Midbrain (tissue), 1 donor: ENCODE results near the gene EOGT.

ENCODE experiments used
- DNase-seq: peaks from one replicate; lab custom pipeline; 2025; lab: John Stamatoyannopoulos, UW

The EOGT gene

DNA sequence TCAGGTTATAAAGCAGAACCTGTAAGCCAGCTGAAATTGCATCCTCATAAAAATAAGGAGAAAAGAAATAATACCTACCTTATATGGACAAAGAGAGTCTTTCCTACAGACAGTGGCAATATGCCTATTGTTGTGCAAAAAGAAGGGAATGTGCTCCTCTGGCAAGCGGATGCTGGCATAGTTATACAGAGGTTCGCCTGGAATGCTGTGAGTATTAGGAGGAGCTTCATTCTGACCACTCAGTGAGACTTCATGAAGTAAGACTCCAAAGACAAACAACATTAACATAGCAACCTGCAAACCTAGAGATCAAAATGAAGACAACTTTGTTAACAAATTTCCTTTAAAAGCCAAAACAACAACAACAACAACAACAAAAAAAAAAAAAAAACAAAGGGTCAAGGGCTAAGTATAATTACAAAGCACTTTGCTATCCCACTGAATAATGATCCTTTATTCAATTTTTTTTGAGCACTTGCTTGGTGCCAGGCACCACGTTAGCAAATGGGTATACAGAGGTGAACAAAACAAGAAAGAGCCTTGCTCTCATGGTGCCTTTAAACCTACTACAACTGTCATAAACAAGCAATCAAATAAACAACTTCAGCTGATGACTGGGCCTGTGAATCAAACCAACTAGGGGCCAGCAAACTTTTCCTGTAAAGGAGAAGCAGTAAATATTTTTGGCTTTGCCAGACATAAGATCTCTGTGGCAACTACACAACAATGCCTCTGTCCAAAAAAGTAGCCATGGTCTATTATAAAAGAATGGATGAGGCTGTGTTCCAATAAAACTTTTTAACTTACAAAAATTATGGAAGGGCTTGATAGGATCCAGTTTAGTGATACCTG, 3.7 kb downstream of the EOGT start:
- no peak for DNase-seq

DNA sequence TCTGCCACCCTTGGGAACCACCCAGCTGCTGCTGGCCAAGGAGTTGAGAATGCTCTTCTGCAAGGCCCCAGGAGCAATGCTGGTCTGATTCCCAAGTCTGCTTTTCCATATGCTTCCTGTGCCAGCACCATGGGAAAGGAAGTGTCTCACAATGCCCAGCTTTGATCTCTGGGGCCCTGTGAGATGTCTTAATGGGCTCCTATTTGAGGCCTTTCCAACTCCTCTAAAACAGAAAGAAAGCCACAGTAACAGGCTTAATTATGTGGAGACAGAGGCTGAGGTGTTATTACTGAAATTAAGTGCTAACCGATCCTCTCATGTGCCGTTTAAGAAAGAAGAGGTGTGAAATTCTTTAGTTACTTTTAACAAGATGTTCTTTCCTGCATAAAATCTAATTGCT, 4.5 kb downstream of the EOGT start:
- DNase-seq: no peak

DNA sequence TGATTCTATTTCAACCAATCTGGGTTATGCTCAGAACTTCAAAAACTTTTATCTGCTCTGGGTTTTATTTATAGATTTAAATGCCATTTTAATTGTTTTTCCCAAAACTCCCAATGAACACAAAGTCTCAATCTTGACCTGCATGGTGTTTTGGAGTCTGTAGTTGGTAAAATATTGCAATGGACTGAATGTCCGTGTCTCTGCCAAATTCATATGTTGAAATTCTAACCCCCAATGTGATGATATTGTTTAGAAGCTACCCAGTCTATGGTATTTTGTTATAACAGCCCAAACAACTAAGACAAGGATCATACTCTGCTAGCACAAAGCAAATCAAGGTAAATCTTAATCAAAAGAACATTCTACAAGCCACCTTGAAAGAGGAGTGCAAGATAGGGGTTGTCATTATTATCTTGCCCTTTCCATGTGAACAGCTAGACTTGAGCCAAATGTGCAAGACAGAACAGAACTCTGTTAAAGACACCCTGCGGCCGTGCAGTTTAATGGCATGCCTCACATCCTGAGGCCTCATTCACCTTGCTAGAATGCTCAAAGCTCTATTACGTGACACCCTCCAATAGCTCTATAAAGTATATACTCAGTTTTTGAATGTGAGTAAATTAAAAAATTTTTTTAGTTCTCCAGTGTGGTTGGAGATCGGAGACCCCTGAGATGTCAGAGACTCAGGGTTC, 7.5 kb downstream of the EOGT start:
- no peak for DNase-seq

DNA sequence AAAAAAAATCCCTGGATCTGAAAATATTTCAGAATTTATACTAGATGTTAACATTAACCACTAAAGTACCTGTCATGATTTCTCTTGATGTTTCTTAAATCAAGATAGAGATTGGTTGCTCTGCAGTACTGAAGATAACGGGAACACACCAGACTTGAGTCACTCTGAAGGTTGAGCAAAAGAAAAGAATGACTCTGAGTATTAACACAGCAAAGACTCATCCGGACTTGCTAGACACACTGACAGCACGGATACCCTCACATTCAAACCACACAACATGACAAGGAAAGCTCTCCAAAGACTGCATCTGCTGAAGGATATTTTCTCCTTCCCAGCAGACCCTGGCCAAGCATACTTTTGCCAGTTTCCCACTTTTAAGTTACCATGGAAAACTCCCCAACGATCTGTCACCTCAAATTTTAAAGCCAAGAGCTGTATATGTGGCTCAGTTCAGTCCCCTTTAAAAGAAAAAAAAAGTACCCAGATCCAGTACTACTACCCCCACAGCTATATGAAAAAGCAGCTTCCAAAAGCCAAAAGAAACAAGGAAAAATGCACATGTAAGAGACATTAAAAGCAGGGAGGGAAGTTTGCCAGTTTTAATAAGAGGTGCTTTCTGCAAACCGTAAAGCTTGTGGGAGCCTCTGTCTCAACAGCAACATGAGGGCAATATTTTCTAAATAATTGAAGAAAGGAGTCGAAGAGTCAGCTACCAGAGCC, 8.3 kb downstream of the EOGT start:
- no peak for DNase-seq

DNA sequence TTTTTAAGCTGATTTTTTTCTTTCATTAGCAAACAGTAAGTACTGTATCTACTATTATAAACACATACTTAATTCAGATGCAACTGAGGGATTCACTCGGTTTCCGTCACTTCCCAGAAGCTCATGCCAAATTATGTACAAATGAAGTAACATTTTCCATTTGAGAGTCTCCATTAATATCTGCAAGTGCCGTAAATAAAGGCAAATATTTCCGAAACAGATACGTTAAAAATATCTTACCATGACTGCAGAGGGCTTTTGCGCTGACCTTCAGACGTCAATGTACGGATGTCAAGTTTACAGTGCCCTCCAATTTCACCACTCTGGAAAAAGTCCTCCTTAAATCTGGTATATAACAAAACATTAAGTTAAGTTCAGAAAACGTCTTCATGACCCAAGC, 9.3 kb downstream of the EOGT start:
- DNase-seq: no peak

DNA sequence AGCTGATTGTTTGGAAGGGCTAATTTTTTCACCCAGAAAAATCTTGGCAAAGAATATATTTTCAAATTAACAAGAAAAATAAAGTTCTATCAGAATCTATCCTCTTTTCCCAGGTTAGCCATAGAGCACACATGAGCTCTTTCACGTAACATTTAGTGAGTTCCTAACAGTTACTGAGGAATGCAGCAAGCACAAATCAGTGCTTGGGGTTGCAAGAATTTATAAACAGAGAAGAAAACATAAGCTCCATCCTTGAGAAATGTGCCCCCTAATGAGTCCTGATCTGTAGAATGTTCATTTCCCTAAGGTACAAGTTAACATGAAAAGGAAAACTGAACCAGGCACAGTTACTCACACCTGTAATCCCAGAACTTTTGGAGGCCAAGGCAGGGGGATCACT, 13.9 kb downstream of the EOGT start:
- DNase-seq: no peak

DNA sequence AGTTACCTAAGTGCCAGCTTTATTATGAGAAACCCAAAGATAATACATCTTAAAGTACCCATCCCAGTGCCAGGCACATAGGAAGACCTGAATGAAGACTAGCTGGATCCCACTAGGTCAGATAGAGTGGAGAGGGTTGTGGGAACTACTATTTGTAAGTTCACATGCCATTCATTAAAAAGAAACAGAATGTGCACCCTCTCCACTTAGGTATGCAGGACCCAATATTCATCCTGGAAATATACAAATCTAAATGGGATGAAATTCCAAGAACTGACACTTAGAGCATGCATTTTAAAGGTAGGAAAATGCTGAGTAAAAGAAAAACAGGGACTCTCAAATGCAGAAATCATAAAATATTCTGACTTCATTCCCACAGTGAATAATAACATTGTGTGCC, 14.3 kb downstream of the EOGT start:
- no peak for DNase-seq

DNA sequence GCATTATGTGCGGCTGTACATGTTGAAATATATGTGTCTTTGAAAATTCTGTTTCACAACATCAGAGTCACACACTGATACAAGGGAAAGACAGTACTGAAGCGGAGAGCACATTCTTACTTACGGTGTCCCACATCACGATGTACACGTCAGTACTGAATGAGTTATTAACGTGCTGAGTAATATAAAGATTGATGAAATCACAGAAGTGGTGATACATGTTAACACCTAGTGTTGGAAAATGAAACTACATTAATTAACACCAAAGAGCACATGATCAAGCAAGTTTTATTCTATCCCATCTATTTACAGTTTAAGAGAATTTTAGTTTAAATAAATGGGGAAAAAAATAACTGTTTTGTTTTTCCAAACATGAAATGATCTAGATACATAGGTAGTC, 15.6 kb downstream of the EOGT start:
- no peak for DNase-seq

DNA sequence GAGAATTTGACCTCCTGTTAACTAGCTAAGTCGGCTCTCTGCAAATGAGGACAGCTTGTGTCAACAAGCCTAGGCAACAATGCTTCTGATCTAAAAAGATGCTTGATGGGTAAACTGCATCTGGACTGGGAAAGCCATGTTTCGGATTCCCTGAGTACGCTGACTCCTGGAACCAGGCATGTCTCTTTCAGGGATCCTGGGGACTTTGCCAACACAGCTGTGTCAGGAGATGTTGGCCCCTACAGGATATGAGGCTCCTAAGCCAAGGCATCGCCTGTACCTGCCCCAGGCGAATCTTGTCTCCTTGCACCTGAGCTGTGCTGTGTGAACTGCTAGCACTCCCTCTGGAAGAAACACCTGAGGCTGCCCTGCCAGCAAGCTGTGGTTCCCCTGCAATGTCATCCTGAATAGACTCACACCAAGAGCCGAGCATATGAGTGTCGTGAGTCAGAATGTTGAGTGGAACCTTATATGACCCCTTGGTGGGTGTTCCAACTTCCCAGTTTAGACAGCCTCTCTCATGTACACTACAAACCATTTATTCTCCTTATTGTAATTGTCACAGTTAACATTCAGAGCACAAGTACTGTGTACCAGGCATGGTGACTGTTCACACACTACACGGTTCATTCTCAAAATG, 17.0 kb downstream of the EOGT start:
- DNase-seq: no peak

DNA sequence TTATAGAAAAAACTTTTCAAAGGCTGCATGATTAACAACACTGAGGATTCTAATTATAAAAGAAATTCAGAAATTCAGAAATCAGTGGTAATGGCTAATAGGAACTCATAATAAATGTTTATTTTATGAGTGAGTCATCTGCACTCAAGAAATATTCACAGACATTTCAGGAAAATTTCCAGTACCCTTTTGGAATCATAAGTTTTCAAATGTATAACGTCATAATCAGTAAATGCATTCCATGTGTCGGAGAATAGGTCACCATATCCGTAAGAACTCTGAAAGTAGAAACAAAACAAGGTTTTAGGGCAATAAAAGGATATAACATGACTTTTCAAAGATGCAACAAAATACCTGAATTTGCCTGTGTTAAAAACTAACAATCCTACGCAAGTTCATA, 24.7 kb downstream of the EOGT start:
- DNase-seq: no peak

DNA sequence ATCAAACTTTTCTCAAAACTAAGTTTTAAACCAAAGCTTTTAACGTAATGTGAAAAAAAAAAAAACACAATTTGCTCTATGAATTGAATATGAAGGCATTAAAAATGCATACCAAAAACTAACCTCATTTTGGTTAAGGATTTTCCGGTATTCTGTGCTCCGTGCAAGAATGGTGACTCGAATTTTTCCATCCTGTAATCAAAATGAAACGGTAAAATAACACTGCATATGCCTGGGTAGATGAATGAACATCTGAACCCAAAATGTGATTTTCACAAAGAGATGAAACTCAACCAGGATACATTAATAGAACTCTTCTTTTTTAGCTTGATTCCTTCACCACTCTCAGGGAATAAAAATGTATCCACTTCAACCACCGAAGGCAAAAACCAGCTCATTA, 26.2 kb downstream of the EOGT start:
- DNase-seq: no peak

DNA sequence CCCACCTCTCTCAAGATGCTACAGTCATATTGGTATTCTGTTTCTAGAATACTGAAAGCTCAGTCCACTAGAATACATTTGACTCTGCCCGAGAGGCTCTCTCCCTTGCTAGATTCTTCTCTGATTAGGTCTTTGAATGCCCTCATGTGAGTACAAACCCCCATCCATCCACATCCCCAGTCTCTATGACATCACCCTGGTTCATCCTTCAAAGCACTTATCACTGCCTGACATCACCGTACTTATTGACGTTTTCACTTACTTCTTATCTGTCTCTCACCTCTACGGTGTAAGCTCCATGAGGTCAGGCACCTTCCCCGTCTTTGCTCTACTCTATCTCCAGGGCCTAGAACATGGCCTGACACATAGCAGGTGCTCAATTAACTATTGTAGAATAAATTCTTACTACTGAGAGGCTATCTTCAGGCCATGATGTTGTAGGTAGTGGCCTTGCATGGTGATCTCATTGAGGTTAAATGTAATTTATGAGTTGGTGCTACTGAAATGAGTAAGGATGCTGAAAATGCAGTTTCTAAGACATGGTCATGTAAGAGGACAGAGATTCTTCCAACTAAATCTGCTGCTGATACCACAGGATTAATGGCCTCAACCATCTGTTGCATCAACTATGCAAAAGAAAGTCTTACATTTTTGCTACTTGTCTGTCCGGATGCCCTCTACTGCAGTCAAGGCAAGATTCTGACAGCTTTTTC, 26.8 kb downstream of the EOGT start:
- DNase-seq: no peak

DNA sequence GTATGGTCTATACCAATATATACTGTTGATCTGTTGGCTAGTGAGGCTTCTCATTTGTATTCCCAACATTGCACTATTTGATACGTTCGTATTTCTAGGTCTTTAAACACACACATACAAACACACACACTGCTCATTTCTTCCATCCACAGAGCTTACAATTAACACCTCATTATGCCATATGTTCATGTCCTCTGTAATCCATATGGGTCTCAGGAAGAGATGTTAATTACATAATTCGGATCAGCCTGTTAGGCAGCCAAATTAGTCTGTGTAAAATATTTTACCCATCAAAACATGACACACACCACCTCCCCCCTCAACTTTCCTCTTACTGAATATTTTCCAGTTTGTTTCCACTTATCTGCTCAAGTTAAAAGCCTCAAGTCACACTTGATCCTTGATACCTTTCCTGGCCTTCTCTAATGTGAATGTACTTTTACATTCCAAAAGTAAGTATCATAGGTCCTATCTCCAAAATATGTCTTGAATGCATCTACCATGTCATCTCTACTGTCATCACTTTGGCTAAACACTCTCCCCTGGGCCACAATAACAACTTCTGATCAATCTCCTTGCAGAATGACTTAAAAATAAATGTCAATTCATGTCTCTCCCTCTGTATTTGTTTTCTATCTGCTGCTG, 28.2 kb downstream of the EOGT start:
- DNase-seq: no peak

DNA sequence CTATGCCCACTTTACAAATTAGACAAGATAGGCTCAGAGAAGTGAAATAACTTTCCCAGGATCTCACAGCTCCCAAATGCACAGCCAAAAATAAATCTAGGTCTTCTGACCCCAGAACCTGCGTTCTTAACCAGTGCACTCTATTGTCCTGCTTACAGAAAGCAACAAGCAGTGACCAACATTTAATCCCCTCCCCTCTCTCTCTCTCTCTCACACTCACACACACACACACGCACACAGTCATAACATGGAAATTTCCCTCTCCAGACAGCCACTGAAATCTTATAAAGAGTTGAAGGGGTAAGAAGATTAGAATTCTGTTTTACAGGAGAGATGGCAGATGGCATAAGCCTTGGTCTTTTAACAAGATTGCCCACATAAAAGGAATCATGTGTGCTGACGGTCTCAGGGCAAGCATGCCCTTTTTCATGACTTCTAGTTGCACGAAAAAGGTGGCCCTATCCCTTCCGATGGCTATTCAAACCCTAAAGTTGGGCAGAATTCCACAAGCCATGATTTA, 29.4 kb downstream of the EOGT start:
- DNase-seq: no peak

DNA sequence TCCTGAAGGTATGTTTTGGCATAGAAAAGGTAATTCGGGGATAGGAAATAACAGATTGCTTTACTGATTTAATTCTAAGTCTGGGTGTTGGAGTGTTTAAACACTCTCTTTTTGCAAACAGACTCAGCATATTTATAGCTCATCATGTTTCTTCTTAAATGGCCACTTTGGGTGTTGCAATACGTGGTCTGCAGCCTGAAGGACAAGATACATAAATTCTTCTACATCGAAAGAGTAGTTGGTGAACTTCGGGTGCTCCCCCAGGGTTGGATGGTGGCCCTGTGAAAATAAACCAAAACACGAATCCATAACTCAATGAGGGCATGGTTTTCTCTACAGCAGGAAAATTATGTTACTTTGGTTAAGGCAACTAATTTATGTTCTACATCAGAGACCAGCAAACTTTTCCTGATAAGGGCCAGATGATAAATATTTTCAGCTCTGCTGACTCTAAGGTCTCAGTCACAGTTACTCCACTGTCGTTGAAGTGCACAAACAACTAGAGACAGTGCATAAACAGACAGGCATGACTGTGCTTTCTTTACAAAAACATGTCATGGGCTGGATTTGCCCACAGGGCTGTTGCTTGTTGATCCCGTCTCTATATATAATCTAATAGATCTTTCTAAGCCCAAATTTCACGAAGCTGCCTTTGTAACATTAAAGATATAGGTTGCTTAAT, 35.9 kb downstream of the EOGT start:
- no peak for DNase-seq

DNA sequence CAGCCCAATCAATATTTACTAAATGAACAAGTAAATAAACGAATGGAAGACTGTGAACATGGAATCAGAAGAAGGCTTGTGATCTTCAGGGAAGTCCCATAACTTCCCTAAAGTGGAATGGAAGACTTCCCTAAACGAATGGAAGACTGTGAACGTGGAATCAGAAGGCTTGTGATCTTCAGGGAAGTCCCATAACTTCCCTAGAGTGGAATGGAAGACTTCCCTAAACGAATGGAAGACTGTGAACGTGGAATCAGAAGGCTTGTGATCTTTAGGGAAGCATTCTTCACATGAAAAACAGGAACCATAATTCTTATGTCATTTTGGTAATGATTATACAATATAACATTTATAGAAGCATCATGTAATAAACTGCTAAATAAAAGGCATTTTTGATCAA, 38.8 kb downstream of the EOGT start:
- no peak for DNase-seq

DNA sequence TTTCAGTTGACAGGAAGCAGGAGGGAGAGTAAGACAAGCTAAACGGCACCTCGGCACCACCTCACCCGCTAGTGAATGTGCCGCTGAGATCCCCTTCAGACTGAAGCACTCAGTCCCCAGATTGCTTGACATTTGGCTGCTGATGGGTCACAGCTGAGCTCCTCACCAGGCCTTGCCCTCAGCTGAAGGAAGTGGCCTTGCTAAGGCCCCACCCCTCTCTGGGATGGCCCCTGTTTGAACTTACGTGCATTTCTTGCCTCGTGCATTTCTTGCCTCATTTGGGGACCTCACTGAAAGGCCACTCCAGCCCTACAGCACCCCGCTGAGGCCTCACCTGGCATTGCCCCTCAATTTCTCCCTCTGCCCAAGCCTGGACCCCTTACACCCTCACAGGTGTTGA, 39.8 kb downstream of the EOGT start:
- DNase-seq: no peak

DNA sequence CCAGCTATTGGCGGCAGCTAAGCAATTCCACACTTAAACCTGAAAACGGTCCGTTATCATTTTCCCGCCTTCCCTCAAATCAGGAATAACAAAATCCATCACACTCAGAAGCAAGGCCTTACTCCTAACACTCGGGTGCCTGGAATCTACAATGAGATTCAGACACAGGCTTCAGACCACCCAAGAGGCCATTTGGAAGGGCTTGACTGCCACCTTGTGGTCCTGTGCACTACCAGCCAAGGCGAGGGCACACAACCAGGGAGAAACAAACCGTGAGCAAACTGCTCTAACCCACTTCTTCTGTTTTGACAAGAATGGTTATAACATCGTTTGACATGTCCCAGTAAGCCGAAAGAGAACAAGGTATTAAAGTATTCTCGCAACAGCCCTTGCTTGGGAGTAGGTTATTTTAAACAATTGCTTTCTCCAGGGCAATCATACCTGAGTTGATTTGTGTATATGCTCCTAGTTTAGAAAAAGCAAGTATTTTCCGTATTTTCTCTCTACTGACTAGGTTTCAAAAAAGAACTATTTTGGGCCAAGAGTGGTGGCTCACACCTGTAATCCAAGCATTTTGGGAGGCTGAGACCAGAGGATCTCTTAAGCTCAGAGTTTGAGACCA, 41.0 kb downstream of the EOGT start:
- peak; percentile 74 for DNase-seq

DNA sequence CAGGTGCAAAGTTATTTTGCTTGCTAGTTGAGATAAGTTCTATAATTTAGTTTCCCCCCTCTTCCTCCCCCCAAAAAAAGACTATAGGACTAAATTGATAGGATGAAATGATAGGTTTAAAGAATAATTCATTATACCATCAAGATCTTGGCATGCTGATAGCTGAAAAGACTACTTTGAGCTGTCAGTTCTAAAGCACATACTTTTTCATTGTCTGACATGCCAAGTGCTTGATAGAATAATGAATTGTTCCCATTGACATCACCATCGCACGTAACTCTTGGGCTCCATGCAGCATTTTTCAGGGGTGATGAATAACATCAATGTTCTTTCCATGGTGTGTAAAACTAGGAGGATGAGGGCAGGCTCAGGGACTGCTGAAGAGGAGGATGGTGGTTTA, 48.8 kb downstream of the EOGT start:
- no peak for DNase-seq

DNA sequence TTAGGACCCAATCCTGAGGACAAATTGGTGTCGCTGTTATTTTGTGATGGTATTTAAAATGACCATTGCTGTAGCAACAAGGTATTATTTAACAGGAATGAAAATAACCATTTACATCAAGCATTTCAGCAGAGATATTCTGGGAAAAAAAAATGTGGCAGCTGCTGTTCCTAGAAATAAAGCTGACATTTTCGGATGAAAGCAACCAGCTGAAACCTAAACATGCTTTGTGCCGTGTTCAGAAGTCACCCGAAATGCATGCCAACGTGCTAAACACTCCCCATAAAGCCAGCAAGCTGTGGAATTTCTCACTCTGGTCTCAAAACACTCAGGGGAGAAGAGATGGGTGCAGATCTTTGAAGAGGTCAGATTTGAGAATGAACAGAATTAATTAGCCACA, 49.6 kb downstream of the EOGT start:
- DNase-seq: no peak
